Rectal smooth muscle tissue (tissue), 1 donor: Measurements from ENCODE around the gene RARRES1.
A peak's percentile ranks its signal among the peaks of the same experiment; 100 is the strongest.
"Not testable (repeated sequence)": the region's sequence is repeated elsewhere in the genome, so short reads cannot be mapped to it uniquely, and the experiment has no call there.

ENCODE experiments used
- H3K27ac ChIP-seq: one replicate; pipeline ENCODE4 v1.7.0; 2013; ENCODE audit warnings: low read depth, low read length, inconsistent platforms
- H3K27me3 ChIP-seq: one replicate; pipeline ENCODE4 v1.7.0; 2013; ENCODE audit warnings: low read length; ENCODE audit not compliant: control insufficient read depth, insufficient read depth
- H3K36me3 ChIP-seq: one replicate; pipeline ENCODE4 v1.7.0; 2013; ENCODE audit warnings: low read length; ENCODE audit not compliant: control insufficient read depth, insufficient read depth
- H3K4me1 ChIP-seq: one replicate; pipeline ENCODE4 v1.7.0; 2013; ENCODE audit warnings: low read length; ENCODE audit not compliant: control insufficient read depth, insufficient read depth
- H3K4me3 ChIP-seq: one replicate; pipeline ENCODE4 v1.7.0; 2013; ENCODE audit warnings: low read length
- H3K9ac ChIP-seq: one replicate; pipeline ENCODE4 v1.7.0; 2013; ENCODE audit warnings: low read length

The RARRES1 gene

DNA sequence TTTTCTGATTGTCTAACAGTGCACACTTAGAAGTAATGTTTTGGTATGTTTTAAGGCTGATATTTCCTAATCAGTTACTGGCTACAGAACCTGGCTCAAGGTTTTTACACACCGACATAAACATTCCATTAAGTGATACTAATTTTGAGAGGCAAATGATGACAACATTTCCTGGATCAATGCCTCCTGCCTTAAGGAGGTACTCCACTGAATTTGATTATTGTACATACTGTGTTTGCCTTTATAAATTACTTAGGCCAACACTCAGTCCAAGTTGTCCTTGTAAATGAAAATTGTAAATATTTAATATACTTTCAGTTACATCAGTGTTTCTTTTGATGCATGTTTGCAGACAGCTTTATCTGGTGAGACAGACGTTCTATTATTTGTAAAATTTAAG is 35.6 kb downstream of the RARRES1 start:
- H3K27ac ChIP-seq = no peak overlapping the region
- H3K27me3 ChIP-seq = no peaks in the 10 kb centered on the region
- no peaks in the 10 kb centered on the region for H3K4me1 ChIP-seq
- H3K4me3 ChIP-seq = no peak overlapping the region
- peaks cover 8% of the 10 kb centered on the region for H3K36me3 ChIP-seq
- H3K9ac ChIP-seq = no peak overlapping the region

DNA sequence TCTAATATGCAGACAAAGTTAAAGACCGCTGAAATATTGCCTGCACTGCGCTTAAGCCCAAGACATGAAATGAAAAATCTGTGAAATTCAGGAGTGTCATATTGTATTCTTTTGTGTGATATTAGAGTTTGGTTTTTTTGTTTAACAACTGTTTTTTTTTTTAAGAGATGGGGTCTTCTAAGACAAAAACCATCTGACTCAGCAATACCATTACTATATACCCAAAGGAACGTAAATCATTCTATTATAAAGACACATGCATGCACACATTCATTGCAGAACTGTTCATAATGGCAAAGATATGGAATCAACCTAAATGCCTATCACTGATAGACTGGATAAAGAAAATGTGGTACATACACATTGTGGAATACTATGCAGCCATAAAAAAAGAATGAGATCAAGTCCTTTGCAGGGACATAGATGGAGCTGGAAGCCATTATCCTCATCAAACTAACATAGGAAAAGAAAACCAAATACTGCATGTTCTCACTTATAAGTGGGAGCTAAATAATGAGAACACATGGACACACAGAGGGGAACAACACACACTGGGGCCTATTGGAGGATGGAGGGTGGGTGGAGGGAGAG is 38.3 kb downstream of the RARRES1 start:
- H3K4me3 ChIP-seq, H3K27ac ChIP-seq, H3K9ac ChIP-seq, H3K4me1 ChIP-seq, H3K27me3 ChIP-seq: not testable (repeated sequence)
- H3K36me3 ChIP-seq = peaks cover 12% of the 10 kb centered on the region

DNA sequence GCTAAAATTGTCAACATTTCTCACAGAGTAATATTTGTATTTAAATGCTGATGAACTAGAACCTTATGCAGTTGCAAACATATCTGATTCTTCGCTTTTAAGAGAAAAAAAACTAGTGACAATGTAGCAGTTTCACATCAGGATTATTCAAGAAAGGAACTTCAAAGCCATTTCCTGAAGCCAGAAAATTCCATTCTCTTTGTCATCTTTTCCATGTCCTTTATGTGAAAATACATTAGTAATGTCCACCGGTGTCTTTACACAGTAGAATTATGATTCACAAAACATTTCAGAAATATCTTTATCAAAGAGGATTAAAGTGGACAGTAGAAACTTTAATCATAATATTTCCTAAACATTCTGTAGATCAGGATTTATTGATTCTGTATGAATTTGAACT is 47.1 kb downstream of the RARRES1 start:
- Histone ChIP-seq H3K36me3 (peaks cover 6% of the 10 kb centered on the region), H3K27me3 (no peaks in the 10 kb centered on the region), H3K27ac (no peak overlapping the region), H3K9ac (no peak overlapping the region), H3K4me1 (no peaks in the 10 kb centered on the region), H3K4me3 (no peak overlapping the region)

DNA sequence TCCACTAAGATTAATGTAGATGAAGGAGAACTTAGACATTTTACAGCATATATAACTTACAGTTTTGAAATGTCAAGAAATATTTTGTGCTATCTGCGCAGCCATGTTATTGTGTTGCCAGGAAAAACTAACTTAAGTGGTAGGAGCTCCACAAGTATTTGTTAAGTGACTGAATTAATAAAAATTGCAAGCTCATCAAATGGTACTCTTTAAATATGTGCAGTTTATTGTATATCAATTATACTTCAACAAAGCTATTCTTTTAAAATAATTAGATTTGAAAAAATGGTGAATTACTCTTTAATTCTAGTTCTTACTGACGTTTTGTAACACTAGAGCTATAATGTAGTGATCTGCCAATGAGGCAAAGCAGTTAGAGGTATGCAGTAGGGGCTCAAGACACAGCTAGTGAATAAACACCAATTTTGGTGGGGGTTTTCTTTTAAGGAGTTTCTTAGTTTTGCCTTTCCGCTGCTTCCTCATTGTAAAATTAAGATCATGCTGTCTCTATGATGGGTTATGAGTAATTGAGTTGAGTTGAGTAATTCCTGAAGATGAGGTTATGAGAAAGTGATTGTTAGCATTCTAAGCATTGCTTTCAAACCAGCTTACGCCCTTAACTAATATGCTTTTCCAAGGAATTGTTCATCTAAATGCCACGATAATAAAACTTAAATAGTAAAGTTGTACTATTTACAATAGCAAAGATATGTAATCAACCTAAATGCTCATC is 48.9 kb downstream of the RARRES1 start:
- Histone ChIP-seq H3K4me1 (no peaks in the 10 kb centered on the region), H3K9ac (no peak overlapping the region), H3K27me3 (no peaks in the 10 kb centered on the region), H3K27ac (no peak overlapping the region), H3K36me3 (peaks cover 6% of the 10 kb centered on the region), H3K4me3 (no peak overlapping the region)

DNA sequence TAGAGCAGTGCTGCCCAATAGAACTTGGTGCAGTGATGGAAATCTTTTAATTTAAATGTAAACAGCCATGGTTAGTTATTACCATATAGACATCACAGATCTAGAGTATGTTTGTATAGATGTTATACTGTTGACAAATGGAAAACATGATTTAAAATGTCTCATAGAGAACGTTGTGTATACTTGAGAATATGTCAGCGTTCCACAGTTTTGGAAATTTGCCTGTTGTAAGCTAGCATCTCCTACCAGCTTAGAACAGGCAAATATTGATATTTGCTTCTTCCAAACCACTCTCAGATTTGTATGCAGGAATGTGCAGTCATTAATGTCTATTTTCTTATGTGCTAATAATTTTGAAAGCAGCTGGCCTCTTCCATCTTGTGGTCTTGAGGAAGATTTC is 51.4 kb downstream of the RARRES1 start:
- Histone ChIP-seq H3K27ac (no peak overlapping the region), H3K4me3 (no peak overlapping the region), H3K4me1 (no peaks in the 10 kb centered on the region), H3K36me3 (peaks cover 4% of the 10 kb centered on the region), H3K27me3 (no peaks in the 10 kb centered on the region), H3K9ac (no peak overlapping the region)

DNA sequence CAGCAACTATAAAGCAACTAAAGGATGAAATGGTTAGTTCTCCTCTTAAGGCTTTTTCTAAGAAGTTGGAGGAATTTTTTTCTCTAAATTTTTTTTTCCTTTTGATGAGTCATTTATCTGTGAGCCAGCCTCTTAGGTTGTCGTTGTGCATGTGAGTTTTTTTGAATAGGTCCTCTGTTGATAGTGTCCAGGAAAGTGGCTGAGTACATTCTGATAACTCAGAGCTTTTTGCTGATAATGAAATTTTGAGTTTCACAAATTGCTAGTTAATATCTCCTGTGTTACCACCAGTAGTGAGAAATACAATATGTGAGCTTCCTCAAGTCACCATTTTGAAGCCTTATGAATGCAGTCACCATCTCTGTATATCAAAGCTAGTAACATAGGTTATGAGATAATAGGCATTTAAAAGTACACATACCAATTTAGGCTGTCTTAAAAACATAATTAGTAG is 52.7 kb downstream of the RARRES1 start:
- Histone ChIP-seq H3K4me3 (no peak overlapping the region), H3K36me3 (peaks cover 2% of the 10 kb centered on the region), H3K9ac (no peak overlapping the region), H3K27me3 (no peaks in the 10 kb centered on the region), H3K27ac (no peak overlapping the region), H3K4me1 (no peaks in the 10 kb centered on the region)

DNA sequence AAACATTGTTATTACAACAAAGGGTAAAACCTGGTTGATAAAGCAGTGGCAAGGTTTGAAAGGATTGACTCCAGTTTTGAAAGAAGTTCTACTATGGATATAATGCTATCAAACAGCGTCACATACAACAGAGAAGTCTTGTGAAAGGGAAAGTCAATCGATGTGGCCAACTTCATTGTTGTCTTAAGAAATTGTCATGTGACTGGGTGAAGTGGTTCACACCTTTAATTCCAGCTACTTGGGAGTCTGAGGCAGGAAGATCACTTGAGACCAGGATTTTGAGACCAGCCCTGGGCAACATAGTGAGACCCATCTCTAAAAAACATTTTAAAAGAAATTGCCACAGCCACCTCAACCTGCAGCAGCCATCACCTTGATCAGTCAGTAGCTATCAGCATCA is 53.6 kb downstream of the RARRES1 start:
- H3K4me1 ChIP-seq = no peaks in the 10 kb centered on the region
- H3K9ac ChIP-seq = no peak overlapping the region
- H3K27ac ChIP-seq = no peak overlapping the region
- H3K36me3 ChIP-seq = peaks cover 2% of the 10 kb centered on the region
- no peak overlapping the region for H3K4me3 ChIP-seq
- no peaks in the 10 kb centered on the region for H3K27me3 ChIP-seq

DNA sequence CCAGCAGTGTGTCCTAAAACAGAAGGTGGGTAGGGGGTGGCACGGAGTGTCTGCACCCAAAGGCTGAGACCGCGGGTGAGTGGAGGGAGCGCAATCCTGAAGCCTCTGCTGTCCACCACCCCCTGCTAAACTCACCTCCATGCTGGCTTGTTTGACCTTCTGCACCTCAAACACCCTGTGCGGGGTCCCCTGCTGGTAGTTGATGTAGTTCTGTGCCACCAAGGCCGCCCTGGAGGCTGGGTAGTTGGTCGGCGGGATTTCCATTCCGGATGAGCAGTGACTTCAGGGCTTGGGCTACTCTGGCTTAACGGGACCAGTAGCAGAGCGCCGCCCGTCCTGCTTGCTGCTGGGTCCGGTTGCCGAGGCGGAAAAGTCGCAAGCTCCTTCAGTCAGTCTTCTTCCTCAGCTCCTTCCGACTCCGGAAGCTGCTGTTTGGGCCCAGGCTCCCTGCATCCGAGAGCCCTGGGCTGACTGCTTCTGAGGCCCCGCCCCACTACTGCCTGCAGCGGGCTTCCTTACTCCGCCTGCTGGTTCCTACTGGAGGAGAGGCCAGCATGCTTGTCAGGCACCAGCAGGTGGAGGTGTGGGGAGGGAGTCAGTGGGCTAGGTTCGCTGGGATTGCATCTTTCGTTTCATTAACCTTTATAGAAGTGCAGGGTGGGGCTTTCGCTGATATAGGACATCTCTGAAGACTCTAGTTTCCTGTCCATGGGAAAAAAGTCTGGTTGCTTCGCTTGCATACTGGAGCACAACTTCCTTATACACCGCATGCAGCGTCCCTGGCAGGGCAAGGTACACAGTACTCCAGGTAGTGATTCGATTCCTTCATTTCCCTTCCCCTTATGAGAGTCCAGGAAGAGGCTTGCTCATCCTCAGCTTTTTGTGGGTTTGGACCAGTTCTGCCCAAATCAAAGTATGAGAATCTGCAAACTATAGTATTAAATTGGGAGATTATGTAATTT is 59.8 kb downstream of the RARRES1 start, which contains the start of gene LXN:
Gene LXN (minus strand): TSS at position 434 of the 962 bp plus-strand sequence. CDS start 170 bp downstream, at position 264.
- H3K36me3 ChIP-seq = peaks cover 2% of the 10 kb centered on the region
- H3K9ac ChIP-seq = peak within 1 kb of the TSS; percentile 56
- H3K4me1 ChIP-seq = no peaks in the 10 kb centered on the region
- H3K4me3 ChIP-seq = peak within 1 kb of the TSS; percentile 83
- no peaks in the 10 kb centered on the region for H3K27me3 ChIP-seq
- H3K27ac ChIP-seq = peak within 1 kb of the TSS; percentile 28

DNA sequence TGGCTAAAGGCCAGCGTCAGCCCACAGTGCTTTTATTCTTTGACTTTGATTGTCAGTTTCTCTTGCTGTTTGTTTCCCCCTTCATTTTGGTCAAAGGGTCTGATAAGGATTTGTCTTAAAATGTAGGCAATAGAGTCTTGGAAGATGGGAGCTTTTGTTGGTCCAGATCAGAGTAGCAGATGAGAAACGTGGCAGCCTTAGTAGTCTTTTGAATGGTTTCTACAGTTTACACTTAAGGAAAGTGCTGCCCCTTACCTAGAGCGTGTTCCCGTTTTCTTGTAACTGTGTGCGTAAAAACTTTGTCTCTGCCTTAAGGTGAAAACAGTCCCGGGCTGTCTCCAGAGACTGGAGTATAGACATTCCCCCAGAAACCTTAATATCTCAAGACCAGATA is 60.4 kb downstream of the RARRES1 start:
- Histone ChIP-seq H3K27ac (peak overlapping the region; percentile 28), H3K9ac (peak overlapping the region; percentile 56), H3K4me3 (peak overlapping the region; percentile 83), H3K36me3 (peaks cover 6% of the 10 kb centered on the region), H3K4me1 (no peaks in the 10 kb centered on the region), H3K27me3 (no peaks in the 10 kb centered on the region)

DNA sequence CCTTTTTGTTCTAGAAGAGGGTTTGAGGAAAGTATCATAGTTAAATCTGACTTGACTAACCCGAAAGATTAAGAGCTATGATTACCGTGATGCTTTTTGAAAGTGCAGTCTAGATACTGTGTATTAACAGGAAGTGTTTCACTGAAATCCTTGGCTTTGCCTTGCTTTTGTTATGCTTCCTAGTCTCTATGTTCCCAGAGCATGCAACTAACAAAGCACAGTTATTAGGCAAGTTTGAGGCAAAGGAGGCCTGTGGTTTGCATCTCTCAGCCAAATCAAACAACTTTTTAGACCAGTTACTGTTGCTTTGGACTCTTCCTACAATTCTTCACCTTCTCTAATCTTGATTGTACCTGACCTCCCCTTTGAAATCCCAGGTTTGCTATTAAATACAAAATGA is 63.8 kb downstream of the RARRES1 start:
- Histone ChIP-seq H3K9ac (no peak overlapping the region), H3K27ac (no peak overlapping the region), H3K4me3 (no peak overlapping the region), H3K36me3 (peaks cover 15% of the 10 kb centered on the region), H3K4me1 (no peaks in the 10 kb centered on the region), H3K27me3 (no peaks in the 10 kb centered on the region)

DNA sequence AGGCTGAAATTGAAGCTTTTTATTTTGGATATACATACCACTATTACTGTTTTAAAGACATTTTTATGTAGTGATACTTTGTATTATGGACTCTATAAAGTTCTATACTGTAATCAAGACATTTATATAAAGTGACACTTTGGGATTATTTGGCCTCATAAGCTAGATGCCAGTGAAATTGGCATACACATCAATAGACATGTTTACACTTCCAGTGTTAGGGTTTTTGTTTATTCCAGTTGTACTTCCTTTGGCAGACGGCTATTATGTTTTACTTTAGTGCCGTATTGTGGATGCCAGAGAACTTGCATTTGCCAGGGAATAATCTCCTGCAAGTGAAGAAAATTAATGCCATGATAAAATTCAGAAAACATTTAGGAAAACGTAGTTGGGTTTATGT is 65.8 kb downstream of the RARRES1 start:
- no peaks in the 10 kb centered on the region for H3K27me3 ChIP-seq
- no peak overlapping the region for H3K4me3 ChIP-seq
- no peak overlapping the region for H3K27ac ChIP-seq
- no peak overlapping the region for H3K9ac ChIP-seq
- peaks cover 23% of the 10 kb centered on the region for H3K36me3 ChIP-seq
- H3K4me1 ChIP-seq = no peaks in the 10 kb centered on the region

DNA sequence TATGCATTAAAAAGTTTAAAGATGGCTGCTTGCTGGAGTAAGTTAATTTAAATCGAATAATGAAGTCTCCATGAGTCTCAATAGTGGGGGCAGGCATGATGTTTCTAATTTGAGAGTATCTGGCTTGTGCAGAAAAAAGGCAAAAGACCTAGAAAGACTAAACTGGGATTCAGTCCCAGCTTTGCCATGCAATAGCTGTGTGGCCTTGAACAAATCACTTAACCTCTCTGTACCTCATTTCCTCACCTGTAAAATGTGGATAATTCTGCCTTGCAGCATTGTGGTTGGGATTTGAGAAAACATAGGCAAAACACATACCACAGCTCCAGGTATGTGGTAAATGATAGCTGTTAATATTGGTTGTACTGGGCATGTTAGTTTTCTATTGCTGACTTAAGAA is 68.4 kb downstream of the RARRES1 start:
- no peaks in the 10 kb centered on the region for H3K4me1 ChIP-seq
- H3K4me3 ChIP-seq = no peak overlapping the region
- no peak overlapping the region for H3K27ac ChIP-seq
- H3K36me3 ChIP-seq = peaks cover 25% of the 10 kb centered on the region
- no peaks in the 10 kb centered on the region for H3K27me3 ChIP-seq
- no peak overlapping the region for H3K9ac ChIP-seq
